NK-92 treated with Interleukin-12 subunit alpha and Interleukin-12 subunit beta, amount 100 ng/mL, for 24 hours (cell line): ENCODE data around the gene SCAMP1.

Experiments
- DNase-seq: peaks from one replicate; lab custom pipeline; 2025; lab: John Stamatoyannopoulos, UW

Gene SCAMP1

GRCh38 chr5:78496373-78496772, 136.0 kb downstream of the SCAMP1 start:
- no peak for DNase-seq

GRCh38 chr5:78497573-78498533, 137.4 kb downstream of the SCAMP1 start:
- DNase-seq, result no peak

- DNase-seq, result no peak
Measured at GRCh38 chr5:78499485-78499884, 139.1 kb downstream of the SCAMP1 start.

- DNase-seq, result no peak
Measured at GRCh38 chr5:78500028-78500427, 139.6 kb downstream of the SCAMP1 start.

GRCh38 chr5:78500871-78501270, 140.5 kb downstream of the SCAMP1 start:
- DNase-seq, result no peak

GRCh38 chr5:78501411-78502352, 141.3 kb downstream of the SCAMP1 start:
- DNase-seq, result no peak

GRCh38 chr5:78503958-78504653, 143.7 kb downstream of the SCAMP1 start:
- DNase-seq, result no peak

GRCh38 chr5:78504704-78505677, 144.6 kb downstream of the SCAMP1 start:
- DNase-seq, result no peak

- no peak for DNase-seq
Measured at GRCh38 chr5:78505860-78506259, 145.4 kb downstream of the SCAMP1 start.

- DNase-seq, result no peak
Measured at GRCh38 chr5:78506261-78507024, 146.0 kb downstream of the SCAMP1 start.

- DNase-seq, result no peak
Measured at GRCh38 chr5:78507531-78507930, 147.1 kb downstream of the SCAMP1 start.

- no peak for DNase-seq
Measured at GRCh38 chr5:78508186-78508765, 147.9 kb downstream of the SCAMP1 start.

GRCh38 chr5:78509145-78509865, 148.9 kb downstream of the SCAMP1 start:
- DNase-seq, result no peak

- DNase-seq, result no peak
Measured at GRCh38 chr5:78509884-78510769, 149.7 kb downstream of the SCAMP1 start.

GRCh38 chr5:78511121-78511906, 150.9 kb downstream of the SCAMP1 start:
- DNase-seq, result no peak

GRCh38 chr5:78512435-78512834, 152.0 kb downstream of the SCAMP1 start:
- DNase-seq, result no peak

- no peak for DNase-seq
Measured at GRCh38 chr5:78513441-78513840, 153.0 kb downstream of the SCAMP1 start.
